ENCODE data around the gene DDAH1.
A peak's percentile ranks its signal among the peaks of the same experiment; 100 is the strongest.

The DDAH1 gene

GRCh38 chr1:85340427-85340826 lies 124.5 kb downstream of the DDAH1 start:
- Histone ChIP-seq H4K20me1 (no peaks in the 10 kb centered on the region), H3K9ac (no peak overlapping the region), H3K27me3 (peaks cover 5% of the 10 kb centered on the region; the same call in 1 of the 2 replicates), H3K9me3 (no peaks in the 10 kb centered on the region), H3K4me2 (no peak overlapping the region), H3K36me3 (no peaks in the 10 kb centered on the region), H3K4me1 (peaks cover 6% of the 10 kb centered on the region), H3K4me3 (no peak overlapping the region), H3K27ac (no peak overlapping the region)
- no peak for TF ChIP-seq Cebpa-rat (IDR thresholded peaks at IDR 0.05)

- Histone ChIP-seq H3K27ac (no peak overlapping the region), H3K4me3 (no peak overlapping the region), H3K27me3 (peaks cover 5% of the 10 kb centered on the region; the same call in 1 of the 2 replicates), H3K9ac (no peak overlapping the region), H3K4me1 (peaks cover 12% of the 10 kb centered on the region), H4K20me1 (no peaks in the 10 kb centered on the region), H3K36me3 (no peaks in the 10 kb centered on the region), H3K9me3 (no peaks in the 10 kb centered on the region), H3K4me2 (no peak overlapping the region)
- TF ChIP-seq Cebpa-rat (IDR thresholded peaks at IDR 0.05) = no peak
These were observed 125.1 kb downstream of the DDAH1 start for GRCh38 chr1:85339656-85340399.

- TF ChIP-seq Cebpa-rat (IDR thresholded peaks at IDR 0.05) = no peak
- Histone ChIP-seq H3K4me1 (peaks cover 19% of the 10 kb centered on the region), H3K9ac (no peak overlapping the region), H3K4me3 (no peak overlapping the region), H3K27me3 (peaks cover 5% of the 10 kb centered on the region; the same call in 1 of the 2 replicates), H3K4me2 (no peak overlapping the region), H4K20me1 (no peaks in the 10 kb centered on the region), H3K27ac (no peak overlapping the region), H3K9me3 (peaks cover under 1% of the 10 kb centered on the region; the same call in 1 of the 2 replicates), H3K36me3 (no peaks in the 10 kb centered on the region)
These were observed 125.9 kb downstream of the DDAH1 start for GRCh38 chr1:85339089-85339488.

- peaks cover 10% of the 10 kb centered on the region; the same call in 1 of the 2 replicates for H3K27me3 ChIP-seq
- H3K4me2 ChIP-seq = peak overlapping the region; percentile 52
These were observed 130.0 kb downstream of the DDAH1 start for GRCh38 chr1:85334962-85335361.

GRCh38 chr1:85333186-85333585 lies 131.8 kb downstream of the DDAH1 start:
- H3K27ac ChIP-seq = no peak overlapping the region
- H3K27me3 ChIP-seq = peaks cover 21% of the 10 kb centered on the region
- no peaks in the 10 kb centered on the region for H4K20me1 ChIP-seq
- H3K36me3 ChIP-seq = no peaks in the 10 kb centered on the region
- no peak overlapping the region for H3K9ac ChIP-seq
- peaks cover 67% of the 10 kb centered on the region for H3K4me1 ChIP-seq
- TF ChIP-seq Cebpa-rat (IDR thresholded peaks at IDR 0.05) = no peak
- H3K9me3 ChIP-seq = peaks cover 14% of the 10 kb centered on the region
- H3K4me2 ChIP-seq = peak overlapping the region; percentile 81
- no peak overlapping the region for H3K4me3 ChIP-seq

More at GRCh38 chr1:85334962-85335361, 130.0 kb downstream of the DDAH1 start:
- no peak for TF ChIP-seq Cebpa-rat (IDR thresholded peaks at IDR 0.05)
- Histone ChIP-seq H4K20me1 (no peaks in the 10 kb centered on the region), H3K9ac (no peak overlapping the region), H3K4me1 (peaks cover 58% of the 10 kb centered on the region), H3K36me3 (no peaks in the 10 kb centered on the region), H3K27ac (no peak overlapping the region), H3K4me3 (no peak overlapping the region), H3K9me3 (peaks cover 14% of the 10 kb centered on the region)

- no peak for TF ChIP-seq Cebpa-rat (IDR thresholded peaks at IDR 0.05)
- H3K27me3 ChIP-seq = peaks cover 26% of the 10 kb centered on the region
- H3K4me3 ChIP-seq = no peak overlapping the region
- peaks cover 67% of the 10 kb centered on the region for H3K4me1 ChIP-seq
- H3K27ac ChIP-seq = no peak overlapping the region
- no peaks in the 10 kb centered on the region for H3K36me3 ChIP-seq
- H3K9ac ChIP-seq = no peak overlapping the region
- H3K9me3 ChIP-seq = peaks cover 14% of the 10 kb centered on the region
- H4K20me1 ChIP-seq = no peaks in the 10 kb centered on the region
- peak overlapping the region; percentile 81 for H3K4me2 ChIP-seq
These were observed 132.4 kb downstream of the DDAH1 start for GRCh38 chr1:85332575-85332974.

GRCh38 chr1:85330711-85331290 lies 134.2 kb downstream of the DDAH1 start:
- Histone ChIP-seq H3K36me3 (no peaks in the 10 kb centered on the region), H3K27me3 (peaks cover 43% of the 10 kb centered on the region), H3K4me1 (peaks cover 65% of the 10 kb centered on the region), H4K20me1 (no peaks in the 10 kb centered on the region), H3K4me3 (no peak overlapping the region; the same call in 1 of the 2 replicates), H3K4me2 (peak overlapping the region; percentile 81), H3K9me3 (peaks cover 14% of the 10 kb centered on the region), H3K27ac (no peak overlapping the region), H3K9ac (no peak overlapping the region)
- no peak for TF ChIP-seq Cebpa-rat (IDR thresholded peaks at IDR 0.05)

- Histone ChIP-seq H3K36me3 (no peaks in the 10 kb centered on the region), H3K9ac (no peak overlapping the region), H3K4me2 (peak overlapping the region; percentile 81), H3K4me1 (peaks cover 59% of the 10 kb centered on the region), H3K27ac (no peak overlapping the region), H3K4me3 (no peak overlapping the region; the same call in 1 of the 2 replicates), H4K20me1 (no peaks in the 10 kb centered on the region), H3K9me3 (peaks cover 14% of the 10 kb centered on the region), H3K27me3 (peaks cover 48% of the 10 kb centered on the region)
- no peak for TF ChIP-seq Cebpa-rat (IDR thresholded peaks at IDR 0.05)
These were observed 134.7 kb downstream of the DDAH1 start for GRCh38 chr1:85330214-85330631.

- no peak overlapping the region for H3K9ac ChIP-seq
- H3K9me3 ChIP-seq = peaks cover 12% of the 10 kb centered on the region
- no peak for TF ChIP-seq Cebpa-rat (IDR thresholded peaks at IDR 0.05)
- no peak overlapping the region for H3K4me3 ChIP-seq
- H3K27me3 ChIP-seq = peaks cover 59% of the 10 kb centered on the region
- peaks cover 51% of the 10 kb centered on the region for H3K4me1 ChIP-seq
- no peak overlapping the region for H3K4me2 ChIP-seq
- no peaks in the 10 kb centered on the region for H3K36me3 ChIP-seq
- no peaks in the 10 kb centered on the region for H4K20me1 ChIP-seq
- H3K27ac ChIP-seq = no peak overlapping the region
These were observed 136.1 kb downstream of the DDAH1 start for GRCh38 chr1:85328713-85329397.

- H3K27ac ChIP-seq = no peak overlapping the region
- no peak overlapping the region for H3K9ac ChIP-seq
- no peak for TF ChIP-seq Cebpa-rat (IDR thresholded peaks at IDR 0.05)
- H3K9me3 ChIP-seq = peaks cover 4% of the 10 kb centered on the region; the same call in 1 of the 2 replicates
- H3K4me2 ChIP-seq = no peak overlapping the region
- no peaks in the 10 kb centered on the region; the same call in 1 of the 2 replicates for H4K20me1 ChIP-seq
- no peak overlapping the region for H3K4me3 ChIP-seq
- peaks cover 70% of the 10 kb centered on the region for H3K27me3 ChIP-seq
- peaks cover 42% of the 10 kb centered on the region for H3K4me1 ChIP-seq
- no peaks in the 10 kb centered on the region for H3K36me3 ChIP-seq
These were observed 137.2 kb downstream of the DDAH1 start for GRCh38 chr1:85327759-85328158.

Measured in BLaER1 (cell line).